ENCODE results near the gene PWWP2B. TPM values are rescaled to one million over a fixed set of nuclear protein-coding genes. Genes with fewer than 3 reads are reported as not detected.

Gene PWWP2B
- polyA plus RNA-seq, 1 experiment = 2.7 TPM

- no peak overlapping the region for H3K4me3 ChIP-seq (ENCODE audit: low read depth, low read length)
- POLR2A ChIA-PET = no interaction called here
- no peaks in the 10 kb centered on the region for H3K27me3 ChIP-seq (ENCODE audit: control insufficient read depth, insufficient read depth, low read length)
- no peak for TF ChIP-seq CTCF (IDR thresholded peaks at IDR 0.05; ENCODE audit: insufficient read depth, low read depth, low read length)
- H3K36me3 ChIP-seq (ENCODE audit: control insufficient read depth, insufficient read depth, low read length) = no peaks in the 10 kb centered on the region
- no peak for DNase-seq (ENCODE audit: low read depth)
- CTCF ChIA-PET = no interaction called here
Observed at GRCh38 chr10:132439025-132439388, 42.0 kb downstream of the PWWP2B start.

- TF ChIP-seq CTCF (IDR thresholded peaks at IDR 0.05; ENCODE audit: insufficient read depth, low read depth, low read length) = no peak
- CTCF ChIA-PET = no interaction called here
- POLR2A ChIA-PET = no interaction called here
- Histone ChIP-seq H3K36me3 (ENCODE audit: control insufficient read depth, insufficient read depth, low read length) (no peaks in the 10 kb centered on the region), H3K27me3 (ENCODE audit: control insufficient read depth, insufficient read depth, low read length) (no peaks in the 10 kb centered on the region), H3K4me3 (ENCODE audit: low read depth, low read length) (no peak overlapping the region)
- DNase-seq (ENCODE audit: low read depth) = no peak
Observed at GRCh38 chr10:132439424-132440163, 42.6 kb downstream of the PWWP2B start.

GRCh38 chr10:132440791-132441565 is 44.0 kb downstream of the PWWP2B start:
- H3K4me3 ChIP-seq (ENCODE audit: low read depth, low read length) = no peak overlapping the region
- no peaks in the 10 kb centered on the region for H3K36me3 ChIP-seq (ENCODE audit: control insufficient read depth, insufficient read depth, low read length)
- H3K27me3 ChIP-seq (ENCODE audit: control insufficient read depth, insufficient read depth, low read length) = no peaks in the 10 kb centered on the region
- ChIA-PET CTCF (interaction anchor here (0.6 kb wide), 1 partner anchor 12 kb away, joined by 3 read pairs; no protein-coding TSS in a partner anchor), POLR2A (no interaction called here)
- no peak for DNase-seq (ENCODE audit: low read depth)
- TF ChIP-seq CTCF (IDR thresholded peaks at IDR 0.05; ENCODE audit: insufficient read depth, low read depth, low read length) = no peak

- no peak for DNase-seq (ENCODE audit: low read depth)
- no peak overlapping the region for H3K4me3 ChIP-seq (ENCODE audit: low read depth, low read length)
- no peaks in the 10 kb centered on the region for H3K36me3 ChIP-seq (ENCODE audit: control insufficient read depth, insufficient read depth, low read length)
- POLR2A ChIA-PET = no interaction called here
- TF ChIP-seq CTCF (IDR thresholded peaks at IDR 0.05; ENCODE audit: insufficient read depth, low read depth, low read length) = no peak
- CTCF ChIA-PET = interaction anchor here (0.6 kb wide), 1 partner anchor 13 kb away, joined by 3 read pairs; no protein-coding TSS in a partner anchor
- H3K27me3 ChIP-seq (ENCODE audit: control insufficient read depth, insufficient read depth, low read length) = no peaks in the 10 kb centered on the region
Observed at GRCh38 chr10:132441818-132442524, 45.0 kb downstream of the PWWP2B start.

GRCh38 chr10:132442636-132443035 is 45.6 kb downstream of the PWWP2B start:
- no peak overlapping the region for H3K4me3 ChIP-seq (ENCODE audit: low read depth, low read length)
- POLR2A ChIA-PET = no interaction called here
- DNase-seq (ENCODE audit: low read depth) = no peak
- no peak for TF ChIP-seq CTCF (IDR thresholded peaks at IDR 0.05; ENCODE audit: insufficient read depth, low read depth, low read length)
- no peaks in the 10 kb centered on the region for H3K27me3 ChIP-seq (ENCODE audit: control insufficient read depth, insufficient read depth, low read length)
- H3K36me3 ChIP-seq (ENCODE audit: control insufficient read depth, insufficient read depth, low read length) = no peaks in the 10 kb centered on the region
- CTCF ChIA-PET = interaction anchor here (1.6 kb wide), 1 partner anchor 11 kb away, joined by 5 read pairs; no protein-coding TSS in a partner anchor
